ENCODE results near the gene NCDN. TPM values are rescaled to one million over a fixed set of nuclear protein-coding genes. Genes with fewer than 3 reads are reported as not detected.

The NCDN gene
- total RNA-seq, 2 experiments from 2014 or later, result 22.2 to 30.1 TPM

DNA sequence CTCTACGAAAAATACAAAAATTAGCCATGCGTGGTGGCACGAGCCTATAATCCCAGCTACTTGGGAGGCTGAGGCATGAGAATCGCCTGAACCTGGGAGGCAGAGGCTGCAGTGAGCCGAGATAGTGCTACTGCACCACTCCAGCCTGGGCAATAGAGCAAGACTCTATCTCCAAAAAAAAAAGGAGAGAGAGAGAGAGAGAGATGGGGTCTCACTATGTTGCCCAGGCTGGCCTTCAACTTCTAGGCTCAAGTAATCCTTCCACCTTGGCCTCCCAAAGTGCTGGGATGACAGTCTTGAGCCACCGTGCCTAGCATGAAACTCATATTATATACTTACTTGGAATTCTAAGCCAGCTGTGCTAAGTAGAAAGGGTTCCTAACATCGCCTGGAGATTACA is 54.1 kb downstream of the NCDN start:
- BruUV-seq (replicated peaks), result no TSS peak
- peaks cover 17% of the 10 kb centered on the region; the same call in 1 of the 2 replicates for H3K79me2 ChIP-seq (ENCODE audit: insufficient read depth, low read depth, low read length)
- POLR2A ChIA-PET, result no interaction called here

DNA sequence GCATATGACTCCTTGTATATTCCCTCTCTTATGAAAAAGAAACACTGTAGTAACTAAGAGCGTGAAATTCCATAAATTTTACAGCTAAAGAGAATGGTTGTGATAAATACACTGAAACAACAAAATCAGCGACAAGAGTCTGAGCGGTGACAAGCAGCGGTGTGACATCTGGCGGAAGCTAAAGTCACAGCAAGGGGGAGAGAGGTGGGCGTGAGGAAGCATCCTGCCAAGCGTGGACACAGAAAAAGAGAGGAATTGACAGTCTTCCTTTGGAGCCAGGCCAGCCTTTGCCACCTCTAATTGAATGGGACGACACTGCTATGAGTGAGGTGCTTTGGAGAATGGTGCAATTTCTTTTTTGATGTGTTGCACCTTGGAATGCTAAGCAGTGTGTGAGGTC is 57.8 kb downstream of the NCDN start:
- POLR2A ChIA-PET, result no interaction called here
- Histone ChIP-seq H3K4me3 (ENCODE audit: low read depth, low read length, poor library complexity, severe bottlenecking) (no peak overlapping the region), H3K36me3 (ENCODE audit: insufficient read depth, low read length) (peaks cover 97% of the 10 kb centered on the region), H4K20me1 (ENCODE audit: insufficient read depth, low read length) (no peaks in the 10 kb centered on the region), H3K4me2 (ENCODE audit: low read length) (no peak overlapping the region), H3K9me2 (ENCODE audit: insufficient read depth, low read length) (no peaks in the 10 kb centered on the region), H3K27ac (ENCODE audit: low read depth, low read length, poor library complexity, severe bottlenecking) (no peak overlapping the region), H3K79me2 (ENCODE audit: insufficient read depth, low read depth, low read length) (peaks cover 21% of the 10 kb centered on the region; the same call in 1 of the 2 replicates), H3K9me3 (ENCODE audit: low read length) (no peaks in the 10 kb centered on the region), H2AFZ (ENCODE audit: low read length) (no peak overlapping the region), H3K4me1 (ENCODE audit: insufficient read depth, low read length, poor library complexity, severe bottlenecking) (no peaks in the 10 kb centered on the region)
- TF ChIP-seq, protein P1, sequence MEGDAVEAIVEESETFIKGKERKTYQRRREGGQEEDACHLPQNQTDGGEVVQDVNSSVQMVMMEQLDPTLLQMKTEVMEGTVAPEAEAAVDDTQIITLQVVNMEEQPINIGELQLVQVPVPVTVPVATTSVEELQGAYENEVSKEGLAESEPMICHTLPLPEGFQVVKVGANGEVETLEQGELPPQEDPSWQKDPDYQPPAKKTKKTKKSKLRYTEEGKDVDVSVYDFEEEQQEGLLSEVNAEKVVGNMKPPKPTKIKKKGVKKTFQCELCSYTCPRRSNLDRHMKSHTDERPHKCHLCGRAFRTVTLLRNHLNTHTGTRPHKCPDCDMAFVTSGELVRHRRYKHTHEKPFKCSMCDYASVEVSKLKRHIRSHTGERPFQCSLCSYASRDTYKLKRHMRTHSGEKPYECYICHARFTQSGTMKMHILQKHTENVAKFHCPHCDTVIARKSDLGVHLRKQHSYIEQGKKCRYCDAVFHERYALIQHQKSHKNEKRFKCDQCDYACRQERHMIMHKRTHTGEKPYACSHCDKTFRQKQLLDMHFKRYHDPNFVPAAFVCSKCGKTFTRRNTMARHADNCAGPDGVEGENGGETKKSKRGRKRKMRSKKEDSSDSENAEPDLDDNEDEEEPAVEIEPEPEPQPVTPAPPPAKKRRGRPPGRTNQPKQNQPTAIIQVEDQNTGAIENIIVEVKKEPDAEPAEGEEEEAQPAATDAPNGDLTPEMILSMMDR (conservative IDR thresholded peaks at IDR 0.05; ENCODE audit: low read length), result no peak
- no peak for TF ChIP-seq EZH2phosphoT487 (IDR thresholded peaks at IDR 0.05; ENCODE audit: borderline replicate concordance, low read depth, low read length)
- intact Hi-C loops (cut with micrococcal nuclease; ENCODE audit: unreplicated experiment), result no loop called here
- no peak for DNase-seq (ENCODE audit: low spot score)
- CTCF ChIA-PET (ENCODE audit: unreplicated experiment), result no interaction called here
- BruUV-seq (replicated peaks), result no TSS peak

More for the DNA sequence above, 54.1 kb downstream of the NCDN start:
- Histone ChIP-seq H3K4me3 (ENCODE audit: low read depth, low read length, poor library complexity, severe bottlenecking) (no peak overlapping the region), H3K4me2 (ENCODE audit: low read length) (no peak overlapping the region), H3K9me3 (ENCODE audit: low read length) (no peaks in the 10 kb centered on the region), H3K27ac (ENCODE audit: low read depth, low read length, poor library complexity, severe bottlenecking) (no peak overlapping the region), H3K9me2 (ENCODE audit: insufficient read depth, low read length) (no peaks in the 10 kb centered on the region), H4K20me1 (ENCODE audit: insufficient read depth, low read length) (no peaks in the 10 kb centered on the region), H3K36me3 (ENCODE audit: insufficient read depth, low read length) (peaks cover 98% of the 10 kb centered on the region), H3K4me1 (ENCODE audit: insufficient read depth, low read length, poor library complexity, severe bottlenecking) (no peaks in the 10 kb centered on the region), H2AFZ (ENCODE audit: low read length) (no peak overlapping the region)
- intact Hi-C loops (cut with micrococcal nuclease; ENCODE audit: unreplicated experiment), result no loop called here
- CTCF ChIA-PET (ENCODE audit: unreplicated experiment), result no interaction called here
- no peak for DNase-seq (ENCODE audit: low spot score)
- TF ChIP-seq, protein P1 (conservative IDR thresholded peaks at IDR 0.05; ENCODE audit: low read length), result no peak
- no peak for TF ChIP-seq EZH2phosphoT487 (IDR thresholded peaks at IDR 0.05; ENCODE audit: borderline replicate concordance, low read depth, low read length)

Other genes with a start within 250 kb of the NCDN start
- gene KIAA0319L, start 396 bp upstream of the NCDN start, total RNA-seq (2014; rRNA removed; shearing (Covaris generic)), result 23.1 and 25.3 TPM in 2 replicates
- gene KIAA0319L, start 396 bp upstream of the NCDN start, total RNA-seq (2022), result 44.9 and 47.4 TPM in 2 replicates
- gene TFAP2E, start 15.5 kb downstream of the NCDN start, total RNA-seq (2014; rRNA removed; shearing (Covaris generic)), result 1.1 and 1.3 TPM in 2 replicates
- gene TFAP2E, start 15.5 kb downstream of the NCDN start, total RNA-seq (2022), result 1.2 and 1.4 TPM in 2 replicates
- gene PSMB2, start 83.7 kb downstream of the NCDN start, total RNA-seq (2014; rRNA removed; shearing (Covaris generic)), result 22.0 and 28.7 TPM in 2 replicates
- gene PSMB2, start 83.7 kb downstream of the NCDN start, total RNA-seq (2022), result 86.3 and 92.3 TPM in 2 replicates
- gene C1orf216, start 161.1 kb downstream of the NCDN start, total RNA-seq (2014; rRNA removed; shearing (Covaris generic)), result 7.2 and 8.8 TPM in 2 replicates
- gene C1orf216, start 161.1 kb downstream of the NCDN start, total RNA-seq (2022), result 15.0 and 15.3 TPM in 2 replicates
- gene CLSPN, start 212.2 kb downstream of the NCDN start, total RNA-seq (2014; rRNA removed; shearing (Covaris generic)), result 28.7 and 33.2 TPM in 2 replicates
- 67.9 and 68.5 TPM in 2 replicates for gene CLSPN, start 212.2 kb downstream of the NCDN start, total RNA-seq (2022)

All from OCI-LY7 (cell line).